HCT116 (cell line): ENCODE results near the gene IGLL5.

Experiments used
- CEBPB ChIP-seq: IDR thresholded peaks from 2 replicates; pipeline ENCODE4 v1.6.1; 2012; ENCODE audit warnings: low read depth
- EZH2 ChIP-seq: fragments of 200-600 bp; sonication (generic); IDR thresholded peaks from 2 replicates; pipeline ENCODE4 v1.6.1; 2017; ENCODE audit warnings: antibody characterized with exemption, mixed run types
- POLR2A ChIP-seq: IDR thresholded peaks from 2 replicates; pipeline ENCODE4 v1.7.0; 2011; ENCODE audit warnings: borderline replicate concordance; ENCODE audit not compliant: insufficient read depth, insufficient read length; ENCODE audit errors: extremely low read depth
- SRF ChIP-seq: IDR thresholded peaks from 2 replicates; pipeline ENCODE4 v1.6.1; 2012; ENCODE audit warnings: low read depth
- TCF7L2 ChIP-seq: IDR thresholded peaks from 2 replicates; pipeline ENCODE4 v1.7.0; 2011; ENCODE audit warnings: borderline replicate concordance, inconsistent platforms; ENCODE audit not compliant: insufficient read depth, insufficient read length; ENCODE audit errors: extremely low read depth
- TF ChIP-seq, protein P1 (sequence below), 3 experiments: fragments of 200-600 bp in 1 of 3; sonication (generic) in 1 of 3; IDR thresholded peaks in 2 of 3; conservative IDR thresholded peaks in 1 of 3; 2 replicates each; pipeline ENCODE4 v1.5.1; 2012 to 2017; ENCODE audit warnings: low read depth in 2 of 3, low read length in 2 of 3, antibody characterized with exemption in 1 of 3, borderline replicate concordance in 1 of 3, control low read depth in 1 of 3, mild to moderate bottlenecking in 1 of 3, mixed read lengths in 1 of 3, mixed run types in 1 of 3, moderate library complexity in 1 of 3; ENCODE audit not compliant: insufficient read depth in 1 of 3

DNA sequence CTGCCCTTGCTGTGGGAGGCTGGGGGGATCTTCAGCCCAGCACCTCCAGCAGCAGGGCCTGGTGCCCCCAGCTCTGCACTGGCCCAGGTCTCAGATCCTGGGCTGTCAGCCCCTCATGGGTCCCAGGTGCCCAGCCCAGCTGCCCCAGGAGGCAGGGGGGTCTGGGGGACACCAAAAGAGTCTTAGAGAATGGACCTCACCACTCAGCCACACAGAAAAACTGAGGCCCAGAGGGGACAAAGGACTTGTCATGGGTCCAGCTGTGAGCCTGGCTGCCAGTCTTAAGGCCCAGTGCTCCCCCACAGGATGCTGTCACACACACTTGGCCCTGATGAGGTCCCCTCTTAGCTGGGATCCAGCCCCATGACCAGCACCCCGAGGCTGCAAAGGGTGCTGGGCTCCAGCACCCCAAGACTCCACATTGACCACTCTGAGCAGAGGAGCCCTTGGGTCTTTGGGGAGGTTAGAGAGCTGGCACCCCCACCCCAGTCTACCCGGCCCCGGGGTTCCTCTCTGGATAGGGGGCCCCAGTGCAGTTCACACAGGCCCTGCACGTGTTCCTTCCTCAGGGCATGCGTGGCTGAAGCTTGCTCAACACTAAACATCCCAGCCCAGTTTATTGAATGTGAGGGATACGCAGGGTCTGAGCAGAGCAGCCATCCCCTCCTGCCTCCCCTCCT, 54.4 kb downstream of the IGLL5 start:
- TF ChIP-seq, protein P1, sequence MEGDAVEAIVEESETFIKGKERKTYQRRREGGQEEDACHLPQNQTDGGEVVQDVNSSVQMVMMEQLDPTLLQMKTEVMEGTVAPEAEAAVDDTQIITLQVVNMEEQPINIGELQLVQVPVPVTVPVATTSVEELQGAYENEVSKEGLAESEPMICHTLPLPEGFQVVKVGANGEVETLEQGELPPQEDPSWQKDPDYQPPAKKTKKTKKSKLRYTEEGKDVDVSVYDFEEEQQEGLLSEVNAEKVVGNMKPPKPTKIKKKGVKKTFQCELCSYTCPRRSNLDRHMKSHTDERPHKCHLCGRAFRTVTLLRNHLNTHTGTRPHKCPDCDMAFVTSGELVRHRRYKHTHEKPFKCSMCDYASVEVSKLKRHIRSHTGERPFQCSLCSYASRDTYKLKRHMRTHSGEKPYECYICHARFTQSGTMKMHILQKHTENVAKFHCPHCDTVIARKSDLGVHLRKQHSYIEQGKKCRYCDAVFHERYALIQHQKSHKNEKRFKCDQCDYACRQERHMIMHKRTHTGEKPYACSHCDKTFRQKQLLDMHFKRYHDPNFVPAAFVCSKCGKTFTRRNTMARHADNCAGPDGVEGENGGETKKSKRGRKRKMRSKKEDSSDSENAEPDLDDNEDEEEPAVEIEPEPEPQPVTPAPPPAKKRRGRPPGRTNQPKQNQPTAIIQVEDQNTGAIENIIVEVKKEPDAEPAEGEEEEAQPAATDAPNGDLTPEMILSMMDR (IDR thresholded peaks at IDR 0.05 in 2 of 3, conservative IDR thresholded peaks at IDR 0.05 in 1 of 3; ENCODE audit: borderline replicate concordance in 1 of 3, insufficient read depth in 1 of 3, low read depth in 2 of 3, low read length in 2 of 3) = no peak
- TF ChIP-seq POLR2A (no peak), TCF7L2 (no peak), EZH2 (no peak), SRF (no peak), CEBPB (no peak)
